B cell (primary cell): Measurements from ENCODE around the gene NCAPH2. TPM values are rescaled to one million over a fixed set of nuclear protein-coding genes. Genes with fewer than 3 reads are reported as not detected.

Experiments
- ATAC-seq: fragments of 200-7000 bp; cut with Tn5 transposase; one replicate; pipeline ENCODE4 v1.10.0; 2021; ENCODE audit warnings: low read depth, mild to moderate bottlenecking, moderate number of reproducible peaks, moderate library complexity
- CTCF ChIA-PET: fragments of 350-600 bp; sonication (Branson Sonifier 250); formaldehyde crosslinking; loops from one replicate; lab custom pipeline; 2021; ENCODE audit warnings: antibody characterized with exemption, inconsistent platforms; lab: Charles Lee
- POLR2A ChIA-PET: fragments of 350-600 bp; sonication (Branson Sonifier 250); formaldehyde crosslinking; loops from one replicate; lab custom pipeline; 2021; ENCODE audit warnings: antibody characterized with exemption; lab: Charles Lee
- DNase-seq: peaks from one replicate; pipeline ENCODE4 v3.0.0; 2013
- H2AFZ ChIP-seq: 2 replicates; pipeline ENCODE4 v1.6.1; 2012; ENCODE audit warnings: mild to moderate bottlenecking, low read depth, low read length; ENCODE audit not compliant: insufficient read depth, poor library complexity, severe bottlenecking
- H3K27ac ChIP-seq, 2 donors: 1 replicate in 1 of 2; 2 replicates in 1 of 2; pipeline ENCODE4 v1.5.1; 2012 to 2013; ENCODE audit warnings: low read length in 2 of 2, mild to moderate bottlenecking in 2 of 2, moderate library complexity in 1 of 2
- H3K27me3 ChIP-seq, 4 experiments: fragments of 200-600 bp in 1 of 4; sonication (generic) in 1 of 4; replicated peaks in 1 of 4; 1 replicate in 2 of 4; 2 replicates in 2 of 4; pipeline versions ENCODE4 v1.6.1 to v1.7.0; 2013 to 2016; ENCODE audit warnings: low read length in 3 of 4, mild to moderate bottlenecking in 2 of 4, mixed read lengths in 1 of 4, moderate library complexity in 1 of 4; ENCODE audit not compliant: insufficient read depth in 4 of 4, control insufficient read depth in 3 of 4; ENCODE audit errors: control extremely low read depth in 1 of 4
- H3K36me3 ChIP-seq, 2 experiments: replicated peaks in 1 of 2; 1 replicate in 1 of 2; 2 replicates in 1 of 2; pipeline versions ENCODE4 v1.6.1 to v1.7.1; 2013; ENCODE audit warnings: low read length in 1 of 2; ENCODE audit not compliant: insufficient read depth in 2 of 2, control insufficient read depth in 1 of 2; ENCODE audit errors: control extremely low read depth in 1 of 2, extremely low read depth in 1 of 2
- H3K4me1 ChIP-seq, 2 donors: fragments of 200-600 bp in 1 of 2; sonication (generic) in 1 of 2; 1 replicate in 1 of 2; 2 replicates in 1 of 2; pipeline versions ENCODE4 v1.5.1 to v1.6.1; 2013 to 2017; ENCODE audit warnings: low read length in 2 of 2; ENCODE audit not compliant: control insufficient read depth in 2 of 2, insufficient read depth in 2 of 2
- H3K4me2 ChIP-seq: replicated peaks from 2 replicates; pipeline ENCODE3; 2012; ENCODE audit warnings: mild to moderate bottlenecking, low read depth, low read length; ENCODE audit not compliant: poor library complexity, severe bottlenecking
- H3K4me3 ChIP-seq, 5 experiments: fragments of 200-600 bp in 1 of 5; sonication (generic) in 1 of 5; 1 replicate in 3 of 5; 2 replicates in 2 of 5; pipeline versions ENCODE4 v1.5.1 to v1.7.0; 2011 to 2016; ENCODE audit warnings: low read length in 4 of 5, mild to moderate bottlenecking in 4 of 5, low read depth in 2 of 5, control low read depth in 1 of 5, moderate library complexity in 1 of 5; ENCODE audit not compliant: insufficient read depth in 1 of 5; ENCODE audit errors: control extremely low read depth in 1 of 5, extremely low read depth in 1 of 5
- H3K79me2 ChIP-seq: fragments of 200-600 bp; sonication (generic); one replicate; pipeline ENCODE4 v1.6.0; 2016; ENCODE audit warnings: low read length; ENCODE audit not compliant: control insufficient read depth, insufficient read depth
- H3K9ac ChIP-seq: fragments of 200-600 bp; sonication (generic); 2 replicates; pipeline ENCODE4 v1.6.1; 2017; ENCODE audit warnings: mild to moderate bottlenecking, low read length, moderate library complexity
- H3K9me3 ChIP-seq, 3 donors: one replicate each; pipeline versions ENCODE4 v1.6.1 to v1.7.1; 2013; ENCODE audit warnings: low read length in 2 of 3; ENCODE audit not compliant: control insufficient read depth in 2 of 3, insufficient read depth in 1 of 3; ENCODE audit errors: control extremely low read depth in 1 of 3
- H4K20me1 ChIP-seq: 2 replicates; pipeline ENCODE4 v1.6.0; 2012; ENCODE audit warnings: mild to moderate bottlenecking, low read length; ENCODE audit not compliant: insufficient read depth, control insufficient read depth, poor library complexity, severe bottlenecking
- H3K27ac Mint-ChIP-seq: one replicate; pipeline ENCODE4 v1.8.0; 2021; ENCODE audit warnings: mixed read lengths
- H3K27me3 Mint-ChIP-seq: one replicate; pipeline ENCODE4 v1.8.0; 2021; ENCODE audit warnings: mixed read lengths
- H3K4me1 Mint-ChIP-seq: one replicate; pipeline ENCODE4 v1.8.0; 2021; ENCODE audit warnings: mixed read lengths
- H3K4me3 Mint-ChIP-seq: one replicate; pipeline ENCODE4 v1.8.0; 2021; ENCODE audit warnings: mixed read lengths
- H3K9me3 Mint-ChIP-seq: one replicate; pipeline ENCODE4 v1.8.0; 2022; ENCODE audit warnings: mixed read lengths; ENCODE audit not compliant: insufficient read depth
- CTCF ChIP-seq: fragments of 200-600 bp; IDR thresholded peaks from one replicate; pipeline ENCODE4 v1.8.0; 2022; ENCODE audit warnings: antibody characterized with exemption, mild to moderate bottlenecking
- EZH2 ChIP-seq: IDR thresholded peaks from 2 replicates; pipeline ENCODE4 v1.6.1; 2012; ENCODE audit warnings: borderline replicate concordance, low read depth, mild to moderate bottlenecking, moderate library complexity, low read length; ENCODE audit not compliant: insufficient read depth, poor library complexity, severe bottlenecking
- WGBS: methylation state at CpG from one replicate; pipeline ENCODE4 v1.1.5; 2013; ENCODE audit warnings: missing lambda C conversion rate; ENCODE audit not compliant: insufficient coverage; 5-methylcytosine and 5-hydroxymethylcytosine counted together
- intact Hi-C: fragments of 100-400 bp; cut with micrococcal nuclease; formaldehyde crosslinking; loops from one replicate; pipeline ENCODE4 v1.10.0; 2022
- polyA plus RNA-seq: library from polyadenylated mRNA; depleted of rRNA; stranded (reverse); fragments of >200 nt; gene quantifications from 2 replicates; pipeline ENCODE4 v1.2.3, GENCODE V29; 2012
- total RNA-seq, 2 donors: library from RNA; stranded (reverse); fragments of 120-200 nt in 1 of 2; gene quantifications; 1 replicate in 1 of 2; 2 replicates in 1 of 2; pipeline versions ENCODE4 v1.2.3 to v1.2.4, GENCODE V29; 2013 to 2022

NCAPH2 gene
- total and polyA plus RNA-seq, 2 donors (not counting 1 experiment from before 2014, with no cell fraction given): 47.1 to 76.9 TPM

GRCh38 chr22:50547263-50547985 is 39.4 kb downstream of the NCAPH2 start:
- Histone ChIP-seq H3K9ac (no peak overlapping the region), H3K4me3 (no peak overlapping the region), H3K36me3 (no peaks in the 10 kb centered on the region), H3K27ac (no peak overlapping the region), H3K9me3 (no peaks in the 10 kb centered on the region), H3K4me2 (peak overlapping the region; percentile 98), H3K27me3 (no peaks in the 10 kb centered on the region), H4K20me1 (no peaks in the 10 kb centered on the region), H2AFZ (no peak overlapping the region), H3K4me1 (peaks cover 32 to 47% of the 10 kb centered on the region in 2 donors), H3K79me2 (peaks cover 23% of the 10 kb centered on the region)
- no peak for ATAC-seq
- intact Hi-C loops: no loop called here
- 79% methylated on average over 34 of the region's 35 CpGs for WGBS
- TF ChIP-seq CTCF: no peak
- TF ChIP-seq EZH2: no peak
- Mint-ChIP-seq H3K27me3 (no peaks in the 10 kb centered on the region), H3K4me1 (peaks cover 32% of the 10 kb centered on the region), H3K9me3 (no peaks in the 10 kb centered on the region), H3K27ac (no peak overlapping the region), H3K4me3 (no peak overlapping the region)
- ChIA-PET CTCF (interaction anchor here (0.8 to 3.9 kb wide), 9 partner anchors 8 to 240 kb away, joined by 3 to 17 read pairs (median 6); partner anchors contain the start of genes CHKB, PLXNB2, SCO2 and SYCE3), POLR2A (interaction anchor here (0.6 to 2.7 kb wide), 11 partner anchors 8 to 253 kb away, joined by 5 to 23 read pairs (median 8); partner anchors contain the start of genes LMF2, NCAPH2, SCO2 and SYCE3)
- no peak for DNase-seq
